Activated CD8-positive, alpha-beta memory T cell treated with anti-CD3 and anti-CD28 coated beads, Interleukin-2, amount 50 U/mL, for 24 hours (primary cell): ENCODE results near the gene MFNG.
"Not testable (repeated sequence)": the region's sequence is repeated elsewhere in the genome, so short reads cannot be mapped to it uniquely, and the experiment has no call there.

Experiments used
- DNase-seq: peaks from one replicate; pipeline ENCODE4 v3.0.0-alpha.2; 2020; ENCODE audit errors: extremely low read depth

MFNG gene

DNA sequence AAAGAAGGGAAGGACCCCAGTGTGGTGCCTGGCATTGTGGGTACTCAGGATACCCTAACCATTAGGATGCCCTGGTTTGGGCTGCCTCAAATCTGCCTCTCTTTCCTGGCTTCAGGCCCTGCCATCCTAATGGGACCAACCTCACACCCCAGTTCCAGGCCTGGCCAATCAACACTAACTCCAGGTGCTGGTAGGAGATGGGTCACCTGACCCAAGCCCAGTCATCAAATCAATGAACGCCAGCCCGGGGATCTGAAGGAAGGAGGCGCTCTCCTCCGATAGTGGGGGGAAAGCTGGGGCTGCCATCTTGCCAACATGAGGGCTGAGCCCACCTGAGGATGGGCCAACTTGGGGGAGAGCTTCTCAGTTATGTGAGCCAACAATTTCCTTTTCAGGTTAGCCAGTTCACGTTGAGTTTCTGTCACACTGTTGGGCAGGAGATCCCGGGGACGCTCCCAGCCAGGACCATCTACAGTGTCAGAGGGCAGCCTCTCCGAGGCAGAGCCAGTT, 12.7 kb downstream of the MFNG start:
- DNase-seq = no peak

DNA sequence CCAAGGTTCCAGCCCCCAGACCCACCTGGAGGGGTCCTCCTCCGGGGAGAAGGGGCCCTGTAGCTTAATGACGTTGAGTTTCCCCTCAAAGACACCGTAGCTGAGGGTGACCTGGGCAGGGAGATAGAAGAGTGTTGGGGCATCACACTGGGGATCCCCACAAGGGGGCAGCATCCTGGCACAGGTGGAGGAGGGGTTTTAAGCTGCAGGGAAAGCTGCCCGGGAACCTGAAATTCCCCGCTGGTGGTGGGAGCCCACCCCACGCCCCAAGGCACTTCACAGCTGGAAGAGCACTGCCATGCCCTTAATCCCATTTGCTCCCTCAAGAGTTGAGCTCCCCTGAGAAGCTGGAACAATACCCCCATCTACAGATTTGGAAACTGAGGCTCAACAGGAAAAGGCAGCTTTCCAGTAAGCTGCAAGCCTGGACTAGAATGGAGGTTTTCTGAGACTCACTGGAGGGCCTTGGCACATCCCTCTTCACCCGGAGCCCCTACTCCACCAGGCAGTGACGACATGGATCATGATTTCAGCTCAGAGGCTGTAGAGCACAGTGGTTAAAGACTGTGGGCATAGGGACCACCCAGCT, 13.7 kb downstream of the MFNG start:
- DNase-seq = no peak

DNA sequence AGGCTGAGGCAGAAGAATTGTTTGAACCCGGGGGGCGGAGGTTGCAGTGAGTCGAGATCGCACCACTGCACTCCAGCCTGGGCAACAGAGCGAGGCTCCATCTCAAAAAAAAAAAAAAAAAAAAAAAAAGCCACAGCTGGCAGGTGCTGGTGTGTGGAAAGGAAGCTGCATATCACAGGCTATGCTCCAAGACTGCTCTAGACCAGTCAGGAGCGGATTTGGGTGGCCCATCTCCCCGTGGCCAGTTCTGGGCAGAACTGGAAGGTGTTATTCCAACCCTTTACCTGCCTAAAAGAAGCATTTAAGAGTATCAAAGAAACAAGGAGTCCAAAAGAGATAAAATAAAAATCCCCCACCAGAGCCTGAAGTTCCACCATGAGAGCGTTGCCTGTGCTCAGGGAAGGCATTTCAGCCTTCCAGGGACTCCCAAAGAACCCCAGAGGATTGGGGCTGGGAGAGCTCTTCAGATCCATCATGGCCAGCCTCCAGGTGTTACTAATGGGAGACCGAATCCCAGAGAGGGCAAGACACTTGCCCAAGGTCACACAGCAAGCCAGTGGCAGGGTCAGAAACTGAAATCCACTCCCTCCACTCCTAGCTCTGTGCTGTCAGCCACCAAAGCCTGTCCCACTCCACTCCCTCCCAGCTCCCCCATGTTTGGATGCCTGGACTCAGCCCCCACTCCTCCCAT, 14.3 kb downstream of the MFNG start:
- no peak for DNase-seq

DNA sequence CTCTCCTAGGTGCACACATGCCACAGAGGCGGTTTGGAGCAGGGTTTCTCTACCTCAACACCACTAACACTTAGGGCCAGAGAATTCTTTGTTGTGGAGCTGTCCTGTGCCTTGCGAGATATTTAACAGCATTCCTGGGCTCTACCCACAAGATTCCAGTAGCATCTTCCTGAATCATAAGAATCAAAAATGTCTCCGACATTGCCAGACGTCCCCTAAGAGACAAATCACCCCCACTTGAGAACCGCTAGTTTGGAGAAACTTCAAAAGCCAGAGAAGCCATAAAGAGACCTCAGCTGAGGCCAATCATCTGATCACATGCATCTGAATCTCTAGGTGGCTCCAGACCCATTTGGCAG, 16.1 kb downstream of the MFNG start:
- no peak for DNase-seq

DNA sequence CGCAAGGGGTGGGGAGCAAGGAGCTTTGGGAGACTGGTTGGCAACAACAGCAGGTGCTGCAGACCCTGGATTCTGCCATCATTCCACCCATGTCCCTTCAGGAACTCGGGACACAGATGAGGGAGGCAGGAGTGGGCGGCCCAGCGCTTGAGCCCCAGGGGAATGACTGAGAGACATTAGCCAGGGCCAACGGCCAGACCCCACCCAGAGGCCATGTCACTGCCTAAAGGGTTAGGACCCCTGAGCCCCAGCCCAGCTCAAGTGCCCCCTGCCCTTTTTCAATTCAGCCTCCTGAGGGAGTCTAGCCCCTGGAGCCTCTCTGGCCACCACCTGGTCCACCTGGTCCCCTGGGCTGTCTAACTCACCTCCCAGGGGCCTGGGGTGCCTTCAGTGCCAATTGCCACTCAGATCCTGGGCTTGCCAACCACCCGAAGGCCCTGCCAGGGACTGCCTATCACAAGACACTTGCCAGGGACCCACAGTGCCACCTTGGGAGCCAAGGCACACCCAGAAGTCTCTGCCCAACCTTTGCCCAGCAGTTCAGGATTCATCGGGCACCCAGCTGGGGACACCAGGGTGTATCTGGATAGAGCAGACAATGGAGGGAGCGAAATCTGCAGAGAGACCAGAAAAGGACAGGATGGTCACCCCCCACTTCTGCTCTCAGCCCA, 16.6 kb downstream of the MFNG start:
- no peak for DNase-seq

DNA sequence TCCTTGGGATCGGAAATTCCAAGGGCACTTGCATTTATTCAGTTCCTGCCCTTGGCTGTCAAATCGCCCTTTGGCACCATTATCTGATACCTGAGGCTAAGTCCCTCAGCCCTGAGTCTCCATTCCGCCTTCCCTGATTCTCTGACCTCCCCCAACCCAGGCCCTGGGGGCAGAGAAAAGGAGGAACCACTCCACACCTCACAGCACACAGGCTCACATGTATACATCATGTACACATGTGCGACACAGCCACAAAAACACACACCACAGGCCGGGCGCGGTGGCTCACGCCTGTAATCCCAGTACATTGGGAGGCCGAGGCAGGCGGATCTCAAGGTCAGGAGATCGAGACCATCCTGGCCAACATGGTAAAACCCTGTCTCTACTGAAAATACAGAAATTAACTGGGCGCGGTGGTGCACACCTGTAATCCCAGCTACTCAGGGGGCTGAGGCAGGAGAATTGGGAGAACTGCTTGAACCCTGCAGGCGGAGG, 17.9 kb downstream of the MFNG start:
- not testable (repeated sequence) for DNase-seq

DNA sequence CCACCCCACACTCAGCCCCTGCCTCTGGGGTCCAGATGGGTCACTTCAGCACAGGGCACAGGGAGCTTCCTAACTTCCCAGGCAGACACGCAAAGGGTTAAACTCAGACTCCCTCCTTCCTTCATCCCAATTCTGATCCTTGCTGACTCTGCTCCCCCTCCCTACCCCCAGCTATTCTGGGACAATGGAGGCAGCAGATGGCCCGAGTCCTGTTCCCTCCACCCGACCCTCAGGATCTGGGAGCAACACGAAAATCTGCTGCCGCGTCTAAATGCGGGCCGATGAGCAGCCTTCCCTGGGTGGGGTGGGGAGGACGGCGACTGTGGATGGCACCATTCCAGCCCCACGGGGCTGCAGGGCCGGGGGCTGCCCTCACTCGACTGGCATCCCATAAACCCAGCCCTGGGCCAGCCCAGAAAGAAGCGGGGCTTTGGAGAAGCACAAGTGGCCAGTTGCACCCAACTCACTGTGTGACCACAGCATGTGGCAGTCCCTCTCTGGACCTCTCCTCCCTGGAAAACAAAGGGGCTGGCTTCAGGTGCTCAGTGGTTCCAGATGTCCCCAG, 18.7 kb downstream of the MFNG start:
- no peak for DNase-seq

DNA sequence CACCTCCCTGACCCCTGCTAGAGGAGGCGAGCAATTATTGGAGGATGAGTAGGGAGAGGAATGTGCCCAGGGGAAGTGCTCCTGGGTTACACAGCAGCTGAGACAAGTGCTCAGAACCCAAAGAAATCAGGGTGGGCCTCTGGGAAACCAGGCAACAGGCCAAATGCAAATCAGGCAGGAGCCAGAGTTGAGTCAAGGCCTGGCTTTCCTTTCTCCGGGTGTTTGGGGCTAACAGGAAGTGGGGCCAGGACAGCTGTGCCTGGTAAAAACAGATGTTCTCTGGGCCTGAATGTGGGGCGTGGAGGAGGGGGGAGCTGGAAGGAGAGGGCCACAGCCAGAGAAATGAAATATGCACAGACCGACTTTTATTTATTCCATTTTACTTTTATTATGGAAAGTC, 22.0 kb downstream of the MFNG start:
- DNase-seq = no peak

DNA sequence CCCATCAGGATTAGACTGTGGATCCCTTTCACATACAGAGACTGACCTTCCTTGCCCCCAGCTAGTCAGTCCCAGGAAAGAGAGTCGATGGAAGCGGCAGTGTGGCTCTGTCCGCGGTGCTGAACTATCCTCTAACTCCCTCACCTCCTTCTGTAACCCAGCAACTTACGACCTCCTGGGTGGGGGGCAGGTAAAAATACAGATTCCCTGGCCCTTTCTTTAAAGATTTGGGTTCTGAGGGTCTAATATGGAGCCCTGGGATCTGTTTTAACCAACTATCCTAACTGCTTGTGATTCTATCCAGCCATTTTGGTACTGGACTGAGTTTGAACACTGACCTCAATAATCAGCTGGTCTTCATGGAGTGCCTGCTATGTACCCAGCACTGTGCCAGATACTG, 23.2 kb downstream of the MFNG start:
- no peak for DNase-seq

DNA sequence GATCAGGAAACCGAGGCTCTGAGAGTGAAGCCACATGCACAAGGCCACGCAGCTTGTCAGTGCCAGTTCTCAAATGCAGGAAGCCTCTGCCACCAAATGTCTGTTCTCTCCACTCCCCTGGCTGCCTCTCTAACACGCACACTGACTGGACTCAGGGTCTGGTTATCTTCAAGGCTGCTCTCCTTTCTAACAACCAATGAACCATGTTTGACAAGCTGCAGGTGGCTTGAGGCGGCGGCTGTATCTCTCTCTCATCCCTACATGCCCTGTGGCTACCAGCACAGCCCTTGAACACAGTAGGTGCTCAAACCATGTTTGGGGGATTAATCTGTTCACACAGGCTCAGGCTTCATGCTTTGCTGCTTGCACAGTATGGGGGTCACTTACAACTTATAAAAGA, 23.7 kb downstream of the MFNG start:
- DNase-seq = no peak

DNA sequence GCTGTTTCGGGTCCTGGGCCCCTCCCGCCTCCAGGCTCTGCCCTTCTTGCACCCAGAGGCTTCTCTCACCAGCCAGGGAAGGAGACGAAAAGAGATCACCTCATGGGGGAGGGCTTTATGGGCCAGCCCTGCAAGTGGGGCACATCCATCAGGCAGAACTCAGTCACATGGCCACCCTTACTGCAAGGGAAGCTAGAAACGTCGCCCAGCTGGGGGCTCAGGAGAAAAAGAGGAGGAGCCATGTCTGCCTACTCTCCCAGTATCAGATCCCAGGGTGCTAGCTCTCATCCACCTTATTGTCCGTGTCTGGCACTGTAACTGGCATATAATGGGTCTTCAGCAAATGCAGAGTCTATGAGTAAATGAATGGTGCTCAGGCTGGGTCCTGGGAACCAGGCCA, 24.2 kb downstream of the MFNG start:
- no peak for DNase-seq

DNA sequence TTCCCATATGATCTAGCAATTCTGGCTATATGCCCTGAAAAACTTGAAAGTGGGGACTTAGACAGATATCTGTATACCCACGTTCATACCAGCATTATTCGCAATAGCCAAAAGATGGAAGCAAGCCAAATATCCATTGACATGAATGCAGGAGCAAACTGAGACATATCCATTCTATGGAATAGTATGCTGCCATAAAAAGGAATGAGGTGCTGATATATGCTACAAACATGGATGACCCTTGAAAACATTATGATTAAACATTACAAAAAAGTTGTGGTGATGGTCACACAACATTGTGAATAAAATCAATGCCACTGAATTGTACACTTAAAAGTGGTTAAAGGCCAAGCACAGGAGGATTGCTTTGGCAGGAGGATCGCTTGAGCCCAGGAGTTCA, 25.5 kb downstream of the MFNG start:
- DNase-seq = no peak

DNA sequence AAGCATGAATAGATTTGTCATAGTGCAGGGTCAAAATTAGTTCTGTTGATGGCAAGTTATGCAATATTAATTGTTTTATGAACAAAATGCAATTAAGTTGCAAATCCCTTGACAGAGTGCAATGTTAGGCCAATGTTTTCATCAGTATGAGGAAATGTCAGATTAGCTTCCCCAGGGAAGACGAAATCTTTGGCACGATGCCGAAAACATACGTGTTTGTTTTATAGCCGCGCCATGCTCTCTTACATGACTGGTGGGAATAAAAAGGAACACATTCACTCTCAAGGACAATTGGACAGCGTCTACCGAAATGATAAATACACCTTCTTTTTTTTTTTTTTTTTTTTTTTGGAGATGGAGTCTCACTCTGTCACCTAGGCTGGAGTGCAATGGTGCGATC, 27.0 kb downstream of the MFNG start:
- no peak for DNase-seq

DNA sequence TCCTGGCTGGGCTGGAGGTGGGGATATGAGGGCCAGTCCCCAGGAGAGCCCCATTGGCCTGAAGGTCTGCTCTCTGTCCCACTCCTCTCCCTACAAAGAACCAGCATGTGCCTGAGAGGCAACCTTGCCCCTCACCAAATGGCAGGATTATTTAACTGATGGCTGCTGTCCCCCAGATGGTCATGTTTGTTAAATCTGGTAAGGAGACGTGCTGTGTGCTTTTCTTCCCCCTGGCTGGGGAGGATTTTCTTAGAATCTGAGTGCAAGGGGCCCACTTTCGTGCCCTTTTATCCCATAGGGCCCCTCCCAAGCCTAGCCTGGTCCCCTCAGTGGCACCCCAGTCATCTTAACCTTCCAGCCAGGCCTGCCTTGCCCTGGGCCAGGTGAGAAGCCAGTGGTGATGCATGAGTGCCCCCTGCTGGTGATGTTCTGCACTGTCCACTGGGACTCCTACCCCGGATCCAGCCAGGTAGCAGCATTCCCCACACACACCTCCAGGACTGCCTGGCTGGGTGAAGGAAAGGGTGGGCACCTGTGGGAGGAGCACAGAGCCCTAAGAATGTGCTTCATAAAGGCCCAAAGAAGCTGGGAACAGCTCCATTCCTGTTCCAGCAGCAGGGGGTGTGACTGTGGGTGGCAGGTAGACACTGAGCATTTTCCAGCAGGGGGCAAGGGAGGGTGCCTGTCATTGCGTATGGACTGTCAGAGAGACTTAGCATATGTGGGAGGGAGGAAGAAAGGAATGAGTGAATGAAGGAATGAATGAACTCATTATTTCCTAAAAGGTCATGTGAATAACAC, 28.9 kb downstream of the MFNG start:
- peak; percentile 60 for DNase-seq

DNA sequence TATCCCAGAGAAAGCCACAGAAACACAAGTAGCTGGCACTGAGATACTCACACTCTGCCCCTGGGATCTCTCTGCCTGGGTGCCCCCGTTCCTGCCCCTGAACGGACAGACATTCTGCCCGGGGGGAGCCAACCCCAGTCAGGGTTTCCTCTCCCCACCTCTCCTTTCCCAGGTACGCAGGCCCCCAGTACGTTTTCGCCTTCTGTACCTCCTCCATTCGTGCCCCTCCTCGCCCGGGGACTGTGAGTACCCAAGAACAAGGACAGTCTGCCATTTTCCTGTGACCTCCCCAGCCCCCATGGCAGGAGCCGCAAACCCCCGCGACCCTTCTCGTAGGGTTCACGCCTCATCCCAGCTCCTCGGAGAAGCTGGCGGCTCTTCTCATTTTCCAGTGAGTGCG, 29.8 kb downstream of the MFNG start:
- DNase-seq = no peak

DNA sequence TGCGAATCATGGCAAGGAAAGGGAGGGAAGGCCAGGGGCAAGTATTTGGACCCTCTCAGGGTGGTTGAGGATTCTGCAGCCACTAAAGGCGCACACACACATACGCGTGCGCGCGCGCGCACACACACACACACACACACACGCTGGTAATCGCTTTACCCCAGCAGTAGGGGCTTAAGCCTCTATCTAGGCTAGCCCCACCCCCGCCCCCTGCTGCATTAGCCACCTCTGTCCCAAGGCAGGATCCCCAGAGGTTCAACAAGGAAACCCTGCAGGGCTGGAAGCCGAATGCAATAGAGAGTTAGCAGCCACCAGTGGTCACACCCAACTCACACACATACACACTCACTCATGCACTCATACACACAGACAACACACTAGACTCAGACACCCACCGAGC, 30.3 kb downstream of the MFNG start:
- DNase-seq = no peak

DNA sequence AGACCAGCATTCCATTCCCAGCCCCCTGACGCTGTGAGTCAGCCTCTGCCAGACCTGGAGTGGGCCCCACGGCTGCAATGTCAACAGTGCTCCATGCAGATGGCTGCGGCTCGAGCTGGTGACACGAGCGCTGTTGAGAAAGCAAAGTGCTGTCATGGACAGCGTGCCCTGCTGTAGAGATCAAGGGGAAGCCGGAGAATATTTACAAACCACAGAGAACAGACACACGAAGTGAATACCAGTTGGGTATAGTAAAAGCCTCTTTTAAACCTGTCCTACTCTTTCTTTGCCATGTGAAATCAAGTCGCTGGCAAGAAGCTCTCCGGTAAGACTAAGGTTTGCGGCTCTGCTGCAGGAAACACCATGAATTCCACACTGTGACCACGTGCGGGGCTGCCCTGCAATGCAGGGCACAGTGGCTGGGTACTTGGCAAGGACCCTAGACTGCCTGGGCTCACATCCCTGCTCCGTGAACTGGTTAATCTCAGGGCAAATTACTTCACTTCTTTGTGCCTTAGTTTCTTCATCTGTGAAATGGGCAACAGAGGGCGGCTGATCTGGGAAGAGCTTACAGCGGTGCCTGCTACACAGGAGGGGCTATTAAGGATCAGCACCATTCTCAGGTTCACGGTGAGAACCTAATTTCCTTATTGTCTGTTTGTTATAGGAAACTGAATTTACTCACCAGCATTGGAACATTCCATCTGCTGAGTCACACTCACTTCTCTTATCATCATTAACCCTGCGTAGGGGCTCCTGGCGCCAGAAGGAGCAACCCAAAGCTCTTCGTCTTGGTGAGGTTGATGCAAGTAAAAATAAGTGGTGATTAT, 31.1 kb downstream of the MFNG start:
- DNase-seq = no peak

DNA sequence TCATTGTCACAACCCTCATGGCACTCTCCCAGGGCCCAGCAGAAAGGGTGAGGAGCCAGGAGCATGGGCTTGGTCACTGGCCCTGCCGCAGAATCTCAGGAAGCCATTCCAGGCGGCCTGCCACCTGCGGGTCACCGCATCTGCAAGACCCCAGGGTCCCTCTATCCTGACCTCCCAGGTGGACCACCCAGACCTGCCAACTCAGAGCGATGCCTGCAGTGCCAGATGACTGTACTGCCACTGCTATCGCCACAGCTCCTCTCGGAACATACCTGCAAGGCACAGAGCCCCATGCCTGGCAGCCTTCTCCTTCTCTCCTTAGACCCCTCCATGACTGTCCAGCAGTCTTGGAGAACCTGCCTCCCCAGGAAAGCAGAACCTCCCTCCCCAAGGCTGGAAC, 32.5 kb downstream of the MFNG start:
- DNase-seq = no peak

DNA sequence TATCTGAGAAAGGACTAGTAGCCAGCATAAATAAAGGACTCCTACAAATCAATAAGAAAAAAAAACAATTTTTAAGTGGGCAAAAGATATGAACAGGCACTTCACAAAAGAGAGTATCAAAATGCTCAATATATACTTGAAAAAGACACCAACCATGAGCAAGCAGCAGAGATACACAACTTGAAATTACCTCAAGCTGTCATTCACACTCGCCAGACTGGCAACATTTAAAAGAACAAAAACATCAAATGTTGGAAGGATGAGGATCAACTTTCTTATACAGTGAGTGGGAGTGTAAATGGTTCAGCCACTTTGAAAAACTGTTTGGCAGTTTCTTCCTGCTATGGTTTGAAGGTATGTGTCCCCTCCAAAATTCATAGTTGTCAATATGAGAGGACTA, 35.0 kb downstream of the MFNG start:
- no peak for DNase-seq

DNA sequence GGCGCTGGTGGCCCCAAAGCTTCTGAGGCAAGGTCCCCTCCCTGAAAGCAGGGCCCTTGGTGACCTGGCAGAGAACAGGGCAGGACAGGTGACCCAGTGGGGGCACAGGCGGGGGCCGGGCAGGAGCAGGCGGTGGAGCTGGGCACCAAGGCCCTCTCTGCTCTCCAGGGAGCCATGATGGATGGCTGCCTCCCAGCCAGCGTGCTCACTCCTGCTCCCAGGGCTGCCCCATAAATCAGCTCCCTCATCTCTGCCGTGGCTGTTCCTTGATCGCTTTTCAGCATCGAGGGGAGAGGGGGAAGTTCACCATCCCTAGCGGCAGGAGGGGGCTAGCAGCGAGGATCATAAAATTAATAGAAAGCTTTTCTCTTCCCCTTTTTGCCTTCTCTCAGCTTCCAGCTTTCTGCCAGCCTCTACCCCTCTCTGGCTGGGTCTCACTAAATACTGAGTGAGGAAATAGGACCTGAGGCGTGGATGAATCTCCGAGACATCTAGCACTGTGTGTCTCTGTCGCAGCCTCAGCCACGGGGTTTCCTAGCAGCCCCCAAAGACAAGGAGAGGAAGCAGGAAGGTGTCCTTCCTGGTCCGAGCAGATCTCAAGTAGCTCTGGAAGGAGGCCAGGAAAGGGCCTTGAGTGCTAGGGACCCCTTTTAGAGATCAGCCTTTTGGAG, 36.7 kb downstream of the MFNG start:
- no peak for DNase-seq
